GM12873 (cell line): Measurements from ENCODE around the gene PLSCR2.

ENCODE experiments used
- TF ChIP-seq, protein P1 (sequence below): IDR thresholded peaks from 2 replicates; pipeline ENCODE4 v1.5.1; 2012; ENCODE audit warnings: low read depth, mild to moderate bottlenecking, moderate library complexity, low read length, control low read depth; ENCODE audit not compliant: insufficient read depth; ENCODE audit errors: missing control alignments

The PLSCR2 gene

DNA sequence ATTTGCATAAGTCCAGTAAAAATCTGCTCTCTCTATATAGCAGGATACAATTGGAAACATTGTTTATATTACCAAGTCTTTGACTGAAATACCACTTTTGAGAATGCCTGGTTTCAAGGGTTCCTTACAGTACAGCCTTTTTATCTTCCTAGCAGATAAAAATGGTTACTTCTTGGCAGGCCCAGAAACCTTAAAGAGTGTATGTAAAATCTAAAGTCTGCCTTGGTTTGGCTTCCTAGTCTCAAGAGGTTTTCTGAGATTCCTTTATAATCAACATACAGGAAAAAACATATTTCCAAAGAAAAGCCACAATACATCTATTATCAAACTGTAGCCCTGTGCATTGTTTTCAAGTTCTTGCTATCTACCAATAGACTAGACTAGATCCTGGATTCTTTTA lies 84.6 kb downstream of the PLSCR2 start:
- TF ChIP-seq, protein P1, sequence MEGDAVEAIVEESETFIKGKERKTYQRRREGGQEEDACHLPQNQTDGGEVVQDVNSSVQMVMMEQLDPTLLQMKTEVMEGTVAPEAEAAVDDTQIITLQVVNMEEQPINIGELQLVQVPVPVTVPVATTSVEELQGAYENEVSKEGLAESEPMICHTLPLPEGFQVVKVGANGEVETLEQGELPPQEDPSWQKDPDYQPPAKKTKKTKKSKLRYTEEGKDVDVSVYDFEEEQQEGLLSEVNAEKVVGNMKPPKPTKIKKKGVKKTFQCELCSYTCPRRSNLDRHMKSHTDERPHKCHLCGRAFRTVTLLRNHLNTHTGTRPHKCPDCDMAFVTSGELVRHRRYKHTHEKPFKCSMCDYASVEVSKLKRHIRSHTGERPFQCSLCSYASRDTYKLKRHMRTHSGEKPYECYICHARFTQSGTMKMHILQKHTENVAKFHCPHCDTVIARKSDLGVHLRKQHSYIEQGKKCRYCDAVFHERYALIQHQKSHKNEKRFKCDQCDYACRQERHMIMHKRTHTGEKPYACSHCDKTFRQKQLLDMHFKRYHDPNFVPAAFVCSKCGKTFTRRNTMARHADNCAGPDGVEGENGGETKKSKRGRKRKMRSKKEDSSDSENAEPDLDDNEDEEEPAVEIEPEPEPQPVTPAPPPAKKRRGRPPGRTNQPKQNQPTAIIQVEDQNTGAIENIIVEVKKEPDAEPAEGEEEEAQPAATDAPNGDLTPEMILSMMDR, result no peak
